ENCODE results near the gene HMGCR.
"Not testable (repeated sequence)": the region's sequence is repeated elsewhere in the genome, so short reads cannot be mapped to it uniquely, and the experiment has no call there.

Gene HMGCR

GRCh38 chr5:75306746-75307145, 30.3 kb upstream of the HMGCR start:
- no peak overlapping the region for H3K9ac ChIP-seq (ENCODE audit: low read length)

DNA sequence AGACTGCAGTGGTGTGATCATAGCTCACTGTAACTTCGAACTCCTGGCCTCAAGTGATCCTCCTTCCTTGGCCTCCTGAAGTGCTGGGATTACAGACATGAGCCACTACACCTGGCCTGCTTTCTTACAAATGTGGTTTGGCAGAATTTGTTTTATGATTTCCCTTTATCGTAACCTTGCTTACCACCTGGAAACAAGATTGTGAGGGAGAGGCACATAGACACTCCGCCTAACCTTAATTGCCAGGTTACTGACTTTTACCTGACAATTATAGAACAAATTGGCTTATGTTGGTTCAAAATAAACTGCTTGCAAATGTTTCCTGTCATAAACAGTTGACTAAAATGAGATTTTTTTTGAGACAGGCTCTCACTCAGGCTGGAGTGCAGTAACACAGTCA, 26.8 kb upstream of the HMGCR start:
- no peaks in the 10 kb centered on the region for H3K27me3 ChIP-seq (ENCODE audit: insufficient read depth, low read length)
- H3K27ac ChIP-seq (ENCODE audit: low read depth, low read length, poor library complexity, severe bottlenecking) = no peak overlapping the region
- TF ChIP-seq, protein P1, sequence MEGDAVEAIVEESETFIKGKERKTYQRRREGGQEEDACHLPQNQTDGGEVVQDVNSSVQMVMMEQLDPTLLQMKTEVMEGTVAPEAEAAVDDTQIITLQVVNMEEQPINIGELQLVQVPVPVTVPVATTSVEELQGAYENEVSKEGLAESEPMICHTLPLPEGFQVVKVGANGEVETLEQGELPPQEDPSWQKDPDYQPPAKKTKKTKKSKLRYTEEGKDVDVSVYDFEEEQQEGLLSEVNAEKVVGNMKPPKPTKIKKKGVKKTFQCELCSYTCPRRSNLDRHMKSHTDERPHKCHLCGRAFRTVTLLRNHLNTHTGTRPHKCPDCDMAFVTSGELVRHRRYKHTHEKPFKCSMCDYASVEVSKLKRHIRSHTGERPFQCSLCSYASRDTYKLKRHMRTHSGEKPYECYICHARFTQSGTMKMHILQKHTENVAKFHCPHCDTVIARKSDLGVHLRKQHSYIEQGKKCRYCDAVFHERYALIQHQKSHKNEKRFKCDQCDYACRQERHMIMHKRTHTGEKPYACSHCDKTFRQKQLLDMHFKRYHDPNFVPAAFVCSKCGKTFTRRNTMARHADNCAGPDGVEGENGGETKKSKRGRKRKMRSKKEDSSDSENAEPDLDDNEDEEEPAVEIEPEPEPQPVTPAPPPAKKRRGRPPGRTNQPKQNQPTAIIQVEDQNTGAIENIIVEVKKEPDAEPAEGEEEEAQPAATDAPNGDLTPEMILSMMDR (IDR thresholded peaks at IDR 0.05; ENCODE audit: low read length) = no peak
- no peak for TF ChIP-seq EZH2 (IDR thresholded peaks at IDR 0.05; ENCODE audit: borderline replicate concordance, low read length)
- H3F3A ChIP-seq (ENCODE audit: insufficient read depth, low read length) = no peaks in the 10 kb centered on the region
- H3K9me3 ChIP-seq (ENCODE audit: low read length) = no peaks in the 10 kb centered on the region
- no peaks in the 10 kb centered on the region for H4K20me1 ChIP-seq (ENCODE audit: insufficient read depth, low read length)
- no peak overlapping the region for H3K9ac ChIP-seq (ENCODE audit: low read length)
- H3K4me3 ChIP-seq (ENCODE audit: low read depth, low read length, poor library complexity, severe bottlenecking) = no peak overlapping the region
- no peak overlapping the region for H3K4me2 ChIP-seq (ENCODE audit: low read length)
- no peaks in the 10 kb centered on the region for H3K79me2 ChIP-seq (ENCODE audit: insufficient read depth, low read length)
- H3K4me1 ChIP-seq (ENCODE audit: insufficient read depth, low read length, severe bottlenecking) = no peaks in the 10 kb centered on the region
- H3K9me2 ChIP-seq (ENCODE audit: low read depth, low read length) = no peaks in the 10 kb centered on the region
- no peak overlapping the region for H2AFZ ChIP-seq (ENCODE audit: low read length)
- no peaks in the 10 kb centered on the region for H3K36me3 ChIP-seq (ENCODE audit: insufficient read depth, low read length)

More at GRCh38 chr5:75306746-75307145, 30.3 kb upstream of the HMGCR start:
- Histone ChIP-seq H3K36me3 (ENCODE audit: insufficient read depth, low read length) (no peaks in the 10 kb centered on the region), H3K27ac (ENCODE audit: low read depth, low read length, poor library complexity, severe bottlenecking) (no peak overlapping the region), H3K79me2 (ENCODE audit: insufficient read depth, low read length) (no peaks in the 10 kb centered on the region), H3K9me3 (ENCODE audit: low read length) (no peaks in the 10 kb centered on the region), H3F3A (ENCODE audit: insufficient read depth, low read length) (no peaks in the 10 kb centered on the region), H4K20me1 (ENCODE audit: insufficient read depth, low read length) (no peaks in the 10 kb centered on the region), H3K27me3 (ENCODE audit: insufficient read depth, low read length) (no peaks in the 10 kb centered on the region), H2AFZ (ENCODE audit: low read length) (no peak overlapping the region), H3K4me1 (ENCODE audit: insufficient read depth, low read length, severe bottlenecking) (no peaks in the 10 kb centered on the region), H3K9me2 (ENCODE audit: low read depth, low read length) (no peaks in the 10 kb centered on the region), H3K4me2 (ENCODE audit: low read length) (no peak overlapping the region), H3K4me3 (ENCODE audit: low read depth, low read length, poor library complexity, severe bottlenecking) (no peak overlapping the region)
- TF ChIP-seq EZH2 (IDR thresholded peaks at IDR 0.05; ENCODE audit: borderline replicate concordance, low read length) = no peak
- TF ChIP-seq, protein P1 (IDR thresholded peaks at IDR 0.05; ENCODE audit: low read length) = no peak

GRCh38 chr5:75319148-75319547, 17.9 kb upstream of the HMGCR start:
- not testable (repeated sequence) for H3K79me2 ChIP-seq (ENCODE audit: insufficient read depth, low read length); H3K4me3 ChIP-seq (ENCODE audit: low read depth, low read length, poor library complexity, severe bottlenecking); H3K9ac ChIP-seq (ENCODE audit: low read length); H3K9me3 ChIP-seq (ENCODE audit: low read length); H2AFZ ChIP-seq (ENCODE audit: low read length); H3F3A ChIP-seq (ENCODE audit: insufficient read depth, low read length); H3K9me2 ChIP-seq (ENCODE audit: low read depth, low read length); H3K27me3 ChIP-seq (ENCODE audit: insufficient read depth, low read length); H3K4me2 ChIP-seq (ENCODE audit: low read length); H3K27ac ChIP-seq (ENCODE audit: low read depth, low read length, poor library complexity, severe bottlenecking); H3K36me3 ChIP-seq (ENCODE audit: insufficient read depth, low read length); H3K4me1 ChIP-seq (ENCODE audit: insufficient read depth, low read length, severe bottlenecking); H4K20me1 ChIP-seq (ENCODE audit: insufficient read depth, low read length)

DNA sequence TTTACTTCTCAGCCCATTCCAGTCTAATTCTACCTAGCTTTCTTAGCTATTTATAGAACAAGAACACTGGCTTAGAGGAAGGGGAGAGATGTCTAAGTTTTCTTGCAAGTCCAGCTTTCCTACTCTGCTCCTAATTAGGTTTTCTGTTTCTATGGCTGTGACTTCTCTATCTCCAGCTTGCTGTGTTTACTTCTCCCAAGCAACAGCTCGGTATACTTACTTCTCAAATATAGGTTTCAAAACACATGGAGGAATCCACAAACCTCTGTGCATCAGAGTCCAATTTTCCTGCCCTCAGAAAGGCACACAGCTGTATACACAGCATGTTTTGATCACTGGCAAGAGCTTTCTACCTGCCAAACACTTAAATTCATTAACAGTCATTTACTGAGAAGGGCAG, 17.4 kb upstream of the HMGCR start:
- no peaks in the 10 kb centered on the region for H3K79me2 ChIP-seq (ENCODE audit: insufficient read depth, low read length)
- H3K9me2 ChIP-seq (ENCODE audit: low read depth, low read length) = no peaks in the 10 kb centered on the region
- no peaks in the 10 kb centered on the region for H3K9me3 ChIP-seq (ENCODE audit: low read length)
- H3K4me2 ChIP-seq (ENCODE audit: low read length) = no peak overlapping the region
- H2AFZ ChIP-seq (ENCODE audit: low read length) = no peak overlapping the region
- no peak for TF ChIP-seq EZH2 (IDR thresholded peaks at IDR 0.05; ENCODE audit: borderline replicate concordance, low read length)
- TF ChIP-seq, protein P1 (IDR thresholded peaks at IDR 0.05; ENCODE audit: low read length) = no peak
- no peak overlapping the region for H3K4me3 ChIP-seq (ENCODE audit: low read depth, low read length, poor library complexity, severe bottlenecking)
- H3K27ac ChIP-seq (ENCODE audit: low read depth, low read length, poor library complexity, severe bottlenecking) = no peak overlapping the region
- H3K9ac ChIP-seq (ENCODE audit: low read length) = no peak overlapping the region
- no peaks in the 10 kb centered on the region for H3F3A ChIP-seq (ENCODE audit: insufficient read depth, low read length)
- H4K20me1 ChIP-seq (ENCODE audit: insufficient read depth, low read length) = no peaks in the 10 kb centered on the region
- no peaks in the 10 kb centered on the region for H3K27me3 ChIP-seq (ENCODE audit: insufficient read depth, low read length)
- H3K4me1 ChIP-seq (ENCODE audit: insufficient read depth, low read length, severe bottlenecking) = no peaks in the 10 kb centered on the region
- no peaks in the 10 kb centered on the region for H3K36me3 ChIP-seq (ENCODE audit: insufficient read depth, low read length)

Data from OCI-LY1 (cell line).